Type B pancreatic cell (in vitro differentiated cells): Measurements from ENCODE around the gene SPINK8. TPM values are rescaled to one million over a fixed set of nuclear protein-coding genes. Genes with fewer than 3 reads are reported as not detected.
"Not testable (repeated sequence)": the region's sequence is repeated elsewhere in the genome, so short reads cannot be mapped to it uniquely, and the experiment has no call there.

Experiments
- DNase-seq: peaks from one replicate; pipeline ENCODE4 v3.0.0; 2021; ENCODE audit warnings: mixed read lengths; ENCODE audit not compliant: unreplicated experiment; ENCODE audit errors: extremely low spot score
- H3K27ac Mint-ChIP-seq: 2 replicates; pipeline ENCODE4 v1.8.0; 2021; ENCODE audit warnings: mild to moderate bottlenecking, mixed read lengths
- H3K27me3 Mint-ChIP-seq: 2 replicates; pipeline ENCODE4 v1.8.0; 2021; ENCODE audit warnings: mixed read lengths
- H3K36me3 Mint-ChIP-seq: 2 replicates; pipeline ENCODE4 v1.8.0; 2021; ENCODE audit warnings: mixed read lengths
- H3K4me1 Mint-ChIP-seq: one replicate; pipeline ENCODE4 v1.8.0; 2021; ENCODE audit warnings: mixed read lengths; ENCODE audit not compliant: unreplicated experiment
- H3K4me3 Mint-ChIP-seq: 2 replicates; pipeline ENCODE4 v1.8.0; 2021; ENCODE audit warnings: mild to moderate bottlenecking, mixed read lengths
- H3K9me3 Mint-ChIP-seq: 2 replicates; pipeline ENCODE4 v1.8.0; 2021; ENCODE audit warnings: mixed read lengths
- CTCF ChIP-seq: fragments of 200-600 bp; sonication (generic); conservative IDR thresholded peaks from 2 replicates; pipeline ENCODE4 v1.5.0; 2021; ENCODE audit warnings: antibody characterized with exemption, mild to moderate bottlenecking
- total RNA-seq: library from RNA; stranded (reverse); gene quantifications from 2 replicates; pipeline ENCODE4 v1.2.1, GENCODE V29; 2021; ENCODE audit warnings: low replicate concordance

Gene SPINK8
- total RNA-seq, 1 donor from 2014 or later = not detected

DNA sequence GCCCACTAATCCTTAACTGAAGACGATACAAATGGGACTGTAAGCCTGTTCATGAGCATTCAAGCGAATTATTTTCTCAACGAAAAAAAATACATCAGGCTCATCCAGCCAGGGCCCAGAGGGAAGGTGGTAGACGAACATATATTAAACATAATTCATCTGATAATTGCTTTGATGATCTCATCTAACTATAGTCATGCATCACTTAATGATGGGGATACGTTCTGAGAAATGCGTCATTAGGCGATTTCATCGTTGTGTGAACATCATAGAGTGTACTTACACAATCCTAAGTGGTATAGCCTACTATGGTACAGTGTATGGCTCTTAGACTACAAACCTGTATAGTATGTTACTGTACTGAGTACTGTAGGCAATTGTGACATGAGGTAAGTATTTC lies 10.0 kb upstream of the SPINK8 start:
- Mint-ChIP-seq H3K36me3 (no peaks in the 10 kb centered on the region), H3K4me1 (peaks cover 13% of the 10 kb centered on the region), H3K4me3 (no peak overlapping the region), H3K9me3 (no peaks in the 10 kb centered on the region), H3K27me3 (no peaks in the 10 kb centered on the region), H3K27ac (no peak overlapping the region)
- no peak for DNase-seq
- no peak for TF ChIP-seq CTCF

- no peak for DNase-seq
- H3K27me3 Mint-ChIP-seq = no peaks in the 10 kb centered on the region
- H3K27ac Mint-ChIP-seq = no peak overlapping the region
- TF ChIP-seq CTCF = no peak
- no peak overlapping the region for H3K4me3 Mint-ChIP-seq
- H3K36me3 Mint-ChIP-seq = no peaks in the 10 kb centered on the region
- H3K9me3 Mint-ChIP-seq = no peaks in the 10 kb centered on the region
- no peaks in the 10 kb centered on the region for H3K4me1 Mint-ChIP-seq
These were observed 5.2 kb upstream of the SPINK8 start for GRCh38 chr3:48338635-48339034.

GRCh38 chr3:48337536-48337935 lies 4.1 kb upstream of the SPINK8 start:
- H3K4me1 Mint-ChIP-seq, H3K27me3 Mint-ChIP-seq, H3K9me3 Mint-ChIP-seq, DNase-seq, H3K27ac Mint-ChIP-seq, H3K4me3 Mint-ChIP-seq, H3K36me3 Mint-ChIP-seq: not testable (repeated sequence)

- H3K9me3 Mint-ChIP-seq, H3K36me3 Mint-ChIP-seq, H3K27ac Mint-ChIP-seq, H3K27me3 Mint-ChIP-seq, H3K4me1 Mint-ChIP-seq, H3K4me3 Mint-ChIP-seq, DNase-seq: not testable (repeated sequence)
These were observed 1.8 kb upstream of the SPINK8 start for GRCh38 chr3:48335286-48335685.

DNA sequence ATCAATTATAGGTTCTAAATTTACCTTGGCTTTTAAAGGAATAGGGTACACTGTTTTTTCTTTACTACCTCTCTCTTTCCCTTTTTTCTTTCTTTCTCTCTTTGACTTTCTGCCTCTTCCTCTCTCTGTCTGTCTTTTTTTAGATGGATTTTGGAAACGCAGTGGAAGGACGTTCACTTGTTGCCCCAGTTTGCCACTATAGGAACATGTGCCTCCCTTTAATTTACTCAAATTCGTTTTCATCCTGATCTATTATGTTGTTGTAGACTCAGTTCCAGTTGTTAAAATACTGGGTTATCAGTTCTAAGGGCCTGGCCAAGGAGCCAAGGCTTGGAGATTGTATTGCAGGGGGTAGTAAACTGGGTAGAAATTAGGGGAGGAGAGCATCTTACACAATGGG lies 1.1 kb upstream of the SPINK8 start:
- Mint-ChIP-seq H3K27me3 (no peaks in the 10 kb centered on the region), H3K27ac (no peak overlapping the region), H3K4me3 (no peak overlapping the region), H3K9me3 (no peaks in the 10 kb centered on the region), H3K36me3 (no peaks in the 10 kb centered on the region), H3K4me1 (no peaks in the 10 kb centered on the region)
- TF ChIP-seq CTCF = no peak
- no peak for DNase-seq

- H3K27me3 Mint-ChIP-seq, DNase-seq, H3K36me3 Mint-ChIP-seq, H3K4me1 Mint-ChIP-seq, H3K4me3 Mint-ChIP-seq, H3K9me3 Mint-ChIP-seq: not testable (repeated sequence)
- peak overlapping the region; percentile 34 for H3K27ac Mint-ChIP-seq
These were observed 1.6 kb downstream of the SPINK8 start for GRCh38 chr3:48331706-48332435.

DNA sequence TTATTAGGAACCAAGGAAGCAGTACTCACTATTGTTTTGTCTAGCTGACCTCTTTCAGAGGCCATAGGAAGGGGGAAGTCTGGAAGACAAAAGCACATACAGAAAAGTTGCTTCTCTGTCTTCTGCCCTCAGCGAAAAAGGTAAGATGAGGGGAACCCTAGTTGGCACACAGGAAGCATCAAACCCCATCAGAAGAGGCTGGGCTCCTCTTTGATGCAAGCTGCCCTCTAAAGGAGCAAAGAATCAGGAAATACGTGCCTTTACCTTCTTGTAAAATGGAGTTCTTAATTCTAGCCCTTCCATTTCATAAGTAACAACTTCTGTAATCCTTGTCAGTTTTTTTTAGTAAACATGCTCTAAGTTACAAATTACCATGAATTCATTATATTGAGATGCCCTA lies 12.5 kb downstream of the SPINK8 start:
- Mint-ChIP-seq H3K4me3 (no peak overlapping the region), H3K36me3 (no peaks in the 10 kb centered on the region), H3K4me1 (no peaks in the 10 kb centered on the region), H3K9me3 (peaks cover 4% of the 10 kb centered on the region), H3K27me3 (peaks cover 7% of the 10 kb centered on the region), H3K27ac (no peak overlapping the region)
- no peak for DNase-seq
- no peak for TF ChIP-seq CTCF
